ENCODE results near the gene UIMC1.

GRCh38 chr5:176895831-176896230, 110.7 kb downstream of the UIMC1 start:
- TF ChIP-seq POLR2AphosphoS5 (IDR thresholded peaks at IDR 0.05): no peak
- no peak for TF ChIP-seq CTCF (IDR thresholded peaks at IDR 0.05)
- no peak for TF ChIP-seq POLR2A (IDR thresholded peaks at IDR 0.05; ENCODE audit: low read depth)

Data from esophagus muscularis mucosa (tissue), 3 donors.